GM21576 (cell line): ENCODE data around the gene LYSET.
"Not testable (repeated sequence)": the region's sequence is repeated elsewhere in the genome, so short reads cannot be mapped to it uniquely, and the experiment has no call there.

Experiments
- ATAC-seq: cut with Tn5 transposase; IDR thresholded peaks from one replicate; pipeline ENCODE4 v1.9.1; 2021; ENCODE audit warnings: mild to moderate bottlenecking, moderate library complexity; ENCODE audit not compliant: unreplicated experiment

LYSET gene, protein sequence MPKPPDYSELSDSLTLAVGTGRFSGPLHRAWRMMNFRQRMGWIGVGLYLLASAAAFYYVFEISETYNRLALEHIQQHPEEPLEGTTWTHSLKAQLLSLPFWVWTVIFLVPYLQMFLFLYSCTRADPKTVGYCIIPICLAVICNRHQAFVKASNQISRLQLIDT

DNA sequence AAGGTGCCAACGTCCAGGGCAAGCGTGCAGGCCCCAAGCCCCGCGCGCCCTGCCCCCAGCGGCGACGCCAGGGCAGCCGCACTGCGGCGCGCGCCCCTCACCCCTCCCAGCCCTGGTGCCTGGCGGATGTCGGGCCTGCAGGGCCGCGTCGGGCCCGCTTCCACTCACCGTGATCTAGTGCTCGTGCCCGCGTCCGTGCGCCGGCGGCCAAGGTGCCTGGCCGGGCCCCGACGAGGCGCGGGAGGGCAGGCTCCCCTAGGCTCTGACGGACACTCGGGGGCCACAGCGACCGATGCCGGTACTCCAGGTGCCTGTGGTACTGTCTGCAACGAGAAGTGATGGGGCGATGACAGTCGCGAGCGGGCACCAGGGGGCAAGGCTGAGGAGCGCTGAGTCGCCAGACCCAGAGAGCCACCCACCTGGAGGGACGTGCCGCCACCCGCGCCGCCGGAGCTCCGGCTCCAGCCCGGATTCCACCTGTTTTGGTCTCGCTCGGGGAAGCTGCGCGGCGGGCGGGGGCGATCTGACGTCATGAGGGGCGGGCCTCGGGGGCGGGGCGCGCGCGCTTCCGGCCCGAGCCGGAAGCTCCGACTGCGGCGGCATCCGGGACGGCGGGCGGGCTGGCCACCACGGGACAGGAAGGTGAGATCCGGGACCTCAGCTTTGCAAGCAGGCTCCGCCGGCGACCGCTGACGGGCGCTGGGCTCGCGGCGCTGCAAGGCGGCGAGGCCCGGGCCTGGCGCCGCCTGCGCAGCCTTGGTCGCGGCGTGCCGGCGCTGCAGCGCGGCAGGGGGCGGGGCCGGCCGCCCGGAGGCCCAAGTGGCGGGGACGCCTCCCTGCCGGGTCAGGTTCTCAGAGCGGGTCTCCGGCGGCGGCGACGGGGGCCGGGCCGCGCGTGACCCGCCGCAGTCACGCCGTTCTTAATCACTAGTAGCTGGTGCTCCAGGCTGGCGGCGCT, at the start of gene LYSET, which contains the start of gene MOAP1:
TSS of gene LYSET (plus strand) at position 927 of the 958 bp plus-strand sequence. CDS start 89 bp downstream, outside the sequence.
TSS of gene MOAP1 (minus strand) at position 507 of the 958 bp plus-strand sequence. CDS start 655 bp downstream, outside the sequence.
- peak; percentile 88 for ATAC-seq

DNA sequence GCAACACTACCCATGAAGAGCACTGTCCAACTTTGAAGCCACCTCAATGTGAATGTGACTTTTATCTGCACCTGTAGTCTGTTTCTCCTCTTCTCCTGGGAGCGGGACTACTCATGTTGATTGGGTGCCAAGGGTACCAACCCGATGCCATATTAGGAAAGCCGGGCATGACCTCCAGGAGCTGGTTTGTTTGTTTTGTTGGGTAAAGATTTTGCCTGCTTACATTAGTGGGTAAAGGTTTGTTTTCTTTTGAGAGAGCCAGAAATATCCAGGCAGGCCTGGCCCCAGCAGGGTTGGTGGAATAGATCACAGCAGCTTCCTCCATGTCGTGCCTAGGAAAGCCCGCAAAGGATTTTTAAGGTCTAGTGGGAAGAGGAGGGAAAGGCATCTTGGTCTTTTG, 49.7 kb upstream of the LYSET start:
- ATAC-seq: no peak

DNA sequence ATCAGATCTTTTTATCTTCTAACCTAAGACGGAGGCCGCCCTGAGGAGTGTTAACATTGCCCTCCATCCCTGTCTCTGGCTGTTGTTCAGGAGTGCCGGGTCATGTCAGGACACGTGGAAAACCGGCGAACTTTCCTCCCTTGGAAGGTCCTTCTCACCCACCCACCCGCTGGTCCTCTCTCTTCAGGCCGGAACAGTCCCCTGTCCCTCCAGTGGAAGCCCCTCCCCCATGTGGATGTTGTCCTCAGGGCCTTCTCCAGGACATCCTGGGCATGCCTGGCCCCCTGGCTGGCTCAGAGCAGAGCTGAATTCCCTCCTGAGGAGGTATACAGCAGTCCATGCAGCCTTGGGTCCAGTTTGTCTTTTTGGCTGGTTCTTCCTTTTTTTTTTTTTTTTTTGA, 49.1 kb upstream of the LYSET start:
- no peak for ATAC-seq

DNA sequence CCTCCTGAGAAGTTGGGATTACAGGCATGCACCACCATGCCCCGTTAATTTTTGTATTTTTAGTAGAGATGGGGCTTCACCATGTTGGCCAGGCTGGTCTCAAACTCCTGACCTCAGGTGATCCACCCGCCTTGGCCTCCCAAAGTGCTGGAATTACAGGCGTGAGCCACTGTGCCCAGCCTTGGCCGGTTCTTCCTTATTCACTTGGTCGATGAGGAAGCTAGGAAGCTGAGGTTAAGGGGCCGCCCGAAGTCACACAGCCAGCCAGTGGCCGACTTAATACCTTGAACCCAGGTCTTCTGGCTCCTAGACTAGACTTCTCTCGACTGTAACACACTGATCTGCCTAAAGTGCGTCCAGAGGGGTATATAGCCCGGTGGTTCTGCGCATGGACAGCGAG, 48.6 kb upstream of the LYSET start:
- ATAC-seq: not testable (repeated sequence)

DNA sequence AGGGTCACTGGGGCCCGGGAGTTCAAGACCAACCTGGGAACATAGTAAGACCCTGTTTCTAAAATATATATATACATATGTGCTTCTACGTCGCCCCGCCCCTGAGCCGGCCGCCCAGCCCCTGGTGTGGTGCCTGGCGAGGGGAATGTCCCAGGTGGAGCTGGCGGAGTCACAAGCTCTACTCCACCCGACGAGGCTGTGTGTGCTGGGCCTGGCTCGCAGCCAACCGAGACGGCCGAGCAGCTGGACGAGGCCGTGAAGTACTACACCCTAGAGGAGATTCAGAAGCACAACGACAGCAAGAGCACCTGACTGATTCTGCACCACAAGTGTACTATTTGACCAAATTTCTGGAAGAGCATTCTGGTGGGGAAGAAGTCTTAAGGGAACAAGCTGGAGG, 47.3 kb upstream of the LYSET start:
- ATAC-seq: no peak

DNA sequence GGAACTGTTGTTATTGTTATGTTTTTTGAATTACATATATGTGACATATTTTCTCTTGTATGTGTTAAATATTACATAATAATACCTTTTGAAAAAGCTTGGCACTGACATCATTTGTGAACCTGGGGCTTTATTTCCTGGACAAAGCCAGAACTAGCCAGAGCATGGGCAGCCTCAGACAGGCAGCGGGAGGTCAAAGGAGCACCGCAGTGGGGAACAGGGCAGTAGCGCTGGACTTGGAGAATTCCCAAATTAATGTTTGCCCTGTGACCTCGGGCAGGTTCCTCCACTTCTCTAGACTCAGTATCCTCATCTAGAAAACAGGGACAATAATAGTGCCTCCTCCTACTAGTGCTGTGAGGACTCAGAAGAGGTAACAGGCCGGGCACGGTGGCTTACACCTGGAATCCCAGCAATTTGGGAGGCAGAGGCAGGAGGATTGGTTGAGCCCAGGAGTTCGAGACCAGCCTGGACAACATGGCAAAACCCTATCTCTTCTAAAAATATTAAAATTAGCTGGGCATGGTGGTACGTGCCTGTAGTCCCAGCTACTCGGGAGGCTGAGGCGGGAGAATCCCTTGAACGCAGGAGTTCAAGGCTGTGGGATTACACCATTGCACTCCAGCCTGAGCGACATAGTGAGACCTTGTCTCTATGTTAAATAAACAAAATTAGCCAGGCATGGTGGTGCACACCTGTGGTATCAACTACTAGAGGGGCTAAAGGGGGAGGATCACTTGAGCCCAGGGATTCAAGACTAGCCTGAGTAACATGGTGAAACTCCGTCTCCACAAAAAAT, 42.1 kb upstream of the LYSET start:
- ATAC-seq: no peak

DNA sequence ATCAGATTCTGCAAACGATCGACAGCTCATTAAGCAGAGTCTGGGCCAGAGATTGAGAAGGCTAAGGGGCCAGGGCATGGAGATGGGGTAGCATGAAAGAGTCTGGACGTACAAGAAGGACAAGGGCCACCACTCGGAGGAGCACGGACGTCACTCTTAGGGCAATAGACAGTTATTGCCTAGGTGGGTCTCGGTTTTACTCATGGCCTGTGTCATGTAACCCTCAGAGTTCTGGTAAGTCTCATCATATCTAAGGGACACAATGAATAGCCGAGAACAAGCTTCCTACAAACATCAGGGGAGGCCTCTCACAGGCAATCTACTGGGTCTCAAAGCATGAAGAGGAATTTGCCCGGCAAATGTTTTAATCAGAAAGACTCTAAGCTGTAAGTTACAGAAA, 39.0 kb upstream of the LYSET start:
- no peak for ATAC-seq

DNA sequence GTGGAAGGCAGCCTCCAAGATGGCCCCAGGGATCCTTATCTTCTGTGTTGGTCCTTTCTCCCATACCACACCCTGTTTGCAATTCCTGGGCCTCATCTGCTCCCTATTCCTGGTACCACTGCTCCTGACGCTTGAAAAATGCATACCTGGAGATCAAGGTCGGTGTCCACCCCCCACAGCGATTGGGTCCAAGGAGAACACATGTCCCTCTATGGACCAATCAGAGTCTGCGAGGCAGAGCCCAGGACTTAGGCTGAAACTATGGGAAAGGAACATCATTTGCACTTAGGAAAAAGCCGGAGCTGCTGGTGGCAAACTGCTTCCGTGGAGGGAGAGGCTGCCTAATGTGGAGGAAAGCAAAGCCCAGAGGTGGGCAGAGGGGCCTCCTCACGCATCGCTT, 36.1 kb upstream of the LYSET start:
- no peak for ATAC-seq

DNA sequence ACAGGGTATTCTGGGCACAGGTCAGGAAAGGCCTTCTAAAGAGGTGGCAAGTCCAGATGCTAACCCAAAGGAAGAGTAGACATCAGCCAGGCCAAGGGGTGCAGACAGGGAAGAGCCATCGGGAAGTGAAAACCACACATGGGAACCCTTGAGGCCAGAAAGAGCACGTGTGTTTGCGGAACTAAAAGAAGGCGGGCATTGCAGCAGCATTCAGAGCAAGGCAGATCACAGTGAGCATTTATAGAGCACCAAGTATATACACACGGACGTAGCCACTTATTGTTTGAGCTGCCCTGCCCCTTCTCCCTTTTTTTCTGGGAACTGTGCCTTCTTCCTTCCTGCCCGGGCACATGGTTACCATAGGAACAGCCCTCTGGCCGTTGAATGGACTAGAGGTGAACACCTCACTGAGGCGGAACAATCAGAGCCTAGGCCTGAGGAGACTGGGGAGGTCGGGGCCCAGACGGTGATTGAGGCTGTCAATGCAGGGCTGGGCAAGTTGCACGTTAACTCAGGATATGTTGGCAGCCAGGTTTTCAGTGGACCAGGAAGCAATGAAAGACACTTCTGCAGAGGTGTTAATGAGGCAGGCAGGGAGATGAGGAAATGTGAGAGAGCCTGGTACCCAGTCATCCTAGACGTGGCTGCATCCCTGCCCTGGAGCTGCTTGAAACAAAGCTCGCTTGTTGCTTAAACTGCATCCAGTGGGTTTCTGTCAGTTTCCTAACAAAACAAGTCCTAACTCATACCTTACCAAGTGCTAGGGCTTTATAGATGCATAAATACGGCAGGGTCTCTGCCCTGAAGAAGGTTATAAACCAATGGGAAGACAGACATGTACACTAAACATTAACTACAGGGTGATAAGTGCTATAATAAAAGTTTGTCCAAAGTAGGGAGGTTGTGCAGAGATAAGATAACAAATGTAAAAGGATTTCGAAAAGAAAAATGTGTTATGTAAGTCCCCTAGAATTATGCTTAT, 34.6 kb upstream of the LYSET start:
- no peak for ATAC-seq

DNA sequence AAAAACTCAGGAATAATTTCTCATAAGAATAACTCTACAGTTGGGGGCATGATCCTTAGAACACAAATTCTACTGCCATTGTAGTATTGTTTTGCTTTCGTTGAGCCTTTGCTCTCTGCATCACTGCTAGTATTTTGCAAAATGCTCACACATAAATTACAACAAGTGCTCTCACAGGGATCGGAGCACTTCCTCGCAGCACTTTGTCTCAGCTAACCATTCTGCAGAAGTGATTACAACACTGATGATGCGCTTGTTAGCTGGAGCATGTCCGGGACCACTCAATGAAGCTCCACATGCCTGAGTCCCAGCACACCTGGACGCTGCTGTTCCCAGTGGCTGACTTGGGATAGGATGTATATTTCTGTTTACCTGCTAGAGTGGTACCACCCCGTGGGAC, 32.0 kb upstream of the LYSET start:
- no peak for ATAC-seq

DNA sequence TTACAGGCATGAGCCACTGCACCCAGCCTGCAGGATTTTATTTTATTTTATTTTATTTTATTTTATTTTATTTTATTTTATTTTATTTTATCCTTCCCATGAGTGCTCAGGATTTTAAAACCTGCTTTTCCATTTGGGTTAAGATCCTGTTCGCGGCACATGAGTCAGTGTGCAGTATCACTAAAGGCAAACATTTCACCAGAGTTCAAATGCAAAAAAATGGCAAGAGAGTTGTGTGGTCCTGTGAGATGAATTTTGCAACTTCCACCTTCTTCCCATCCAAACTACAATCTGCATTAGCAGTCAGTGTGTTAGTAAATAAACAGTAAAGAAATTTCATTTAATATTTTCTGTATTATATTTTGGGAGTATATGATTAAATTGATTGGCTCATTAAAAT, 29.4 kb upstream of the LYSET start:
- ATAC-seq: no peak

DNA sequence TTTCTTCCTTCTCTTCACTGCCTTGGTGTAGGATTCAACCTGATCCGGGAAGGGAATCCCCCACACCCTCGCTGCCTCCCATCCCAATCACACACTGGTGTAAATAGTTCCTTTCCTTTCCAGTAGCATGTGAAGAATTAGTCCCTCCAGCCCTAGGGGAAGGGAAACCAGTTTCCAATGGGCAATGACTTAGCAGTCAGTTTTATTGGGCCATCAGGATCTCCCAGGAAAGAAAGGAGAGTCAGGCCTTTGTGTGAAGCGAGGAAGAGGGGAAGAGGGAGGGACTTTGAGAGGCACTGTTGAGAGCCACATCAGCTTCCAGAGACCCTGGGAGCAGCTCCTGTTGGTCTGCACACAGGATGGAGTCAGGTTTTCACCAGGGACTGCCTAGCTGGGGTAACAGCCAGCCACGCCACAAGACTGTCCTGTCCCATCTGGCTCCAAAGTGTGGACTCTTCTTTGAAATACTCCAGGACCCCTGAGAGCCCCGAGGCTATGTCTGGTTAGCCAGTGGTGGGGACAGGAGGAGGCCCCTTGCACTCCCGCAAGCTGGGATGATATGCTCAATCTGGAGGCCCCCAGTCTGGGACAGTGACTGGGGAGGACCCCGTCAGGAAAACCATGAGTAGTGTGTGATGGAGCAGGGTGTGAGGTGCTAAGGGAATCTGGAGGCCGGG, 28.3 kb upstream of the LYSET start:
- no peak for ATAC-seq

DNA sequence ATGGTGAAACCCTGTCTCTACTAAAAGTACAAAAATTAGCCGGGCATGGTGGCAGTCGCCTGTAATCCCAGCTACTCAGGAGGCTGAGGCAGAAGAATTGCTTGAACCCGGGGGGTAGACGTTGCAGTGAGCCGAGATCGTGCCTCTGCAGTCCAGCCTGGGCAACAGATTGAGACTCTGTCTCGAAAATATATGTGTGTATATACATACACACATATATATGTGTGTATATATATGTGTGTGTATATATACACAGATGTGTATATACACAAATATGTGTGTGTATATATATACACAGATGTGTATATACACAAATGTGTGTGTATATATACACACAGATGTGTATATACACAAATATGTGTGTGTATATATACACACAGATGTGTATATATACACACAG, 26.8 kb upstream of the LYSET start:
- ATAC-seq: not testable (repeated sequence)

DNA sequence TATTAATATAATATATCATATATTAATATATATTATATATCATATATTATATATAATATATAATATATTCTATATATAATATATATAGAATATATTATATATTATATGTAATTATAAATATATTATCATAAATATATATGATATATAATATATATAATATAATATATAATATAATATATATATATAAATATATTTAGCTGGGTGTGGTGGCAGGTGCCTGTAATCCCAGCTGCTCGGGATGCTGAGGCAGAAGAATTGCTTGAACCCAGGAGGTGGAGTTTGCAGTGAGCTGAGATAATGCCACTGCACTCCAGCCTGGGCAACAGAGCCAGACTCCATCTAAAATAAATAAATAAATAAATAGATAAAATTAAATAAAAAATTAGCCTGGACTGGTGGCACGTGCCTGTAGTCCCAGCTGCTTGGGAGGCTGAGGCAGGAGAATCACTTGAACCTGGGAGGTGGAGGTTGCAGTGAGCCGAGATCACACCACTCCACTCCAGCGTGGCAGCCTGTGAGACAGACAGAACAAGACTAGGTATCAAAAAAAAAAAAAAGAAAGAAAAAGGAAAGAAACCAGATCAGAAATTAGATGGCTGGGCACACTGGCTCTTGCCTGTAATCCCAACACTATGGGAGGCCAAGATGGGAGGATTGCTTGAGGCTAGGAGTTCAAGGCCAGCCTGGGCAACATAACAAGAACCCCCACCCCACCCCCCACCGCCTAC, 25.3 kb upstream of the LYSET start:
- ATAC-seq: not testable (repeated sequence)

DNA sequence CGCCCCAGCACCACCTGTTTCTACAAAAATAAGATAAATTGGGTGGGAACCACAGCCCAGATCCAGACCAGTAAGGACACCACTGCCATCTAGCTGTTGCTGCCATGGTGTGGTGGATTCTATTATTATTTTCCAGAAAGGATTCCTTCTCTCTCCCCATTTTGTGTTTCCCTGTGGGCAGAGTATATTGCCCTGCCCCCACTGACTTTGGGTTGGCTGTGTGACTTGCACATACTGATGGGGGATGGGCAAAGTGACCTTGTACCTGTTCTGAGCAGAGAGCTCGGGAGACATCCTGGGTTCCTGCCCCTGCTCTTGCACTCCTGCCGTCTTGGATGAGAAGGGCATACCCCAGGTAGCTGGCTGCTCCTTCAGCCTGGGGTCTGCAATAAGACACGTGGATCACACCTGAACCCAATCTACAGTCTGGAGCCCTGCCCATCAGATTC, 24.7 kb upstream of the LYSET start:
- ATAC-seq: no peak

DNA sequence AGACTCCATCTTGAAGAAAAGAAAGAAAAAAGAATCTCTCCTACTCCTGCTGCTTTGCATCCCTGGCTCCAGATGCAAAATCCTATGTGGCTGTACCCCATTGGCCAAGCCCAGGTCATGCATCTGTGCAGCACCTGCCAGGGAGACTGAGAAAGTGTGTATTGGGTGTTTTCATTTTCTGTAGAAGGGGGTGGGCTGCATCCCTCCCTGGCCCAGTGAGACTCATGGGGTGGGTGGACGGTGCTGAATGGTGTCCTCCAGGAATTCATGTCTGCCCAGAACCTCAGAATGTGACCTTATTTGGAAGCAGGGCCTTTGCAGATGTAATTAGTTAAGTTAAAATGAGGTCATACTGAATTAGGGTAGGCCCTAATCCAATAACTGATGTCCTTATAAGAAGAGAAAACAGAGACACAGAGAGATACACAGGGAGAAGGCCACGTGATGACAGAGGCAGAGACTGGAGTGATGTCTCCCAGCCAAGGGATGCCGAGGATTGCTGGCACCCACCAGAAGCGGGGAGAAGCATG, 23.6 kb upstream of the LYSET start:
- ATAC-seq: no peak

DNA sequence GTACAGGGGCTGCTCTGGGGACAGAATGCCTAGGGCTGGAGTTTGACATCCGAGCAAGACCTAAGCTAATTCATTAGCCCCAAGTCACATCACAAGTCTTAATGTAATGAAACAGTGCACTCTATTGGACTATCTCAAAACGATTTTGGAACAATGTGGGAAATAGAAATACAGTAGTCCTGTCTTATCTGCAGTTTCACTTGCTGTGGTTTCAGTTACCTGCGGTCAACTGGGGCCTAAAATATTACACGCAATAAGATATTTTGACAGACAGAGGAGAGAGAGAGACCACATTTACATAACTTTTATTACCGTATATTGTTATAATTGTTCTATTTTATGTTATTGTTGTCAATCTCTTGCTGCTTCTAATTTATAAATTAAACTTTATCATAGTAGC, 21.6 kb upstream of the LYSET start:
- no peak for ATAC-seq
